AG04450 (cell line): ENCODE data around the gene NOC2L. TPM values are rescaled to one million over a fixed set of nuclear protein-coding genes. Genes with fewer than 3 reads are reported as not detected.
"Not testable (repeated sequence)": the region's sequence is repeated elsewhere in the genome, so short reads cannot be mapped to it uniquely, and the experiment has no call there.

Experiments
- CTCF ChIA-PET: fragments of 300-600, 350-600 bp; formaldehyde crosslinking; extraction: SDS; loops from one replicate; lab custom pipeline; 2022; ENCODE audit warnings: antibody characterized with exemption, inconsistent platforms; lab: Charles Lee
- POLR2A ChIA-PET: fragments of 350-600 bp; formaldehyde crosslinking; extraction: SDS; loops from one replicate; lab custom pipeline; 2021; ENCODE audit warnings: antibody characterized with exemption, inconsistent platforms; lab: Yijun Ruan, JAX
- DNase-seq: peaks from one replicate; pipeline ENCODE4 v3.0.0-alpha.2; 2011; ENCODE audit warnings: low read depth, low spot score
- H3K27ac ChIP-seq: one replicate; pipeline ENCODE4 v1.5.1; 2012; ENCODE audit warnings: low read depth, low read length, control low read depth
- H3K27me3 ChIP-seq: one replicate; pipeline ENCODE4 v1.6.0; 2012; ENCODE audit warnings: low read length; ENCODE audit not compliant: control insufficient read depth, insufficient read depth
- H3K4me3 ChIP-seq: 2 replicates; pipeline ENCODE4 v1.5.1; 2011; ENCODE audit warnings: mild to moderate bottlenecking, low read depth, low read length, control low read depth
- H3K9me3 ChIP-seq: 2 replicates; pipeline ENCODE4 v1.5.1; 2012; ENCODE audit warnings: low read length; ENCODE audit not compliant: control insufficient read depth, insufficient read depth
- CTCF ChIP-seq: IDR thresholded peaks from 2 replicates; pipeline ENCODE4 v1.5.1; 2011; ENCODE audit warnings: low read depth, low read length, control low read depth, inconsistent platforms
- polyA plus RNA-seq: library from polyadenylated mRNA; depleted of rRNA; stranded (reverse); fragments of >200 nt; gene quantifications from 2 replicates; pipeline ENCODE4 v1.2.3, GENCODE V29; 2011; rRNA removed
- small RNA-seq: library from RNA; depleted of rRNA; stranded (forward); fragments of <200 nt; gene quantifications from one replicate; pipeline ENCODE3, GENCODE V24; 2012; ENCODE audit warnings: low read depth; ENCODE audit not compliant: insufficient read length

Gene NOC2L
- polyA plus RNA-seq, 1 experiment = 36.1 TPM

- Histone ChIP-seq H3K9me3 (no peaks in the 10 kb centered on the region; the same call in 1 of the 2 replicates), H3K27ac (no peak overlapping the region), H3K4me3 (no peak overlapping the region), H3K27me3 (peaks cover 6% of the 10 kb centered on the region)
- no peak for TF ChIP-seq CTCF
- ChIA-PET CTCF (no interaction called here), POLR2A (no interaction called here)
- DNase-seq = no peak
Observed at GRCh38 chr1:899636-900317, 59.3 kb downstream of the NOC2L start.

GRCh38 chr1:897951-898350 lies 61.1 kb downstream of the NOC2L start:
- CTCF ChIA-PET = interaction anchor here (1.0 kb wide), 1 partner anchor 29 kb away, joined by 3 read pairs; no protein-coding TSS in a partner anchor
- DNase-seq, H3K27me3 ChIP-seq, H3K4me3 ChIP-seq, H3K9me3 ChIP-seq, POLR2A ChIA-PET, H3K27ac ChIP-seq: not testable (repeated sequence)

GRCh38 chr1:897226-897625 lies 61.8 kb downstream of the NOC2L start:
- TF ChIP-seq CTCF = no peak
- H3K4me3 ChIP-seq = no peak overlapping the region
- no peak overlapping the region for H3K27ac ChIP-seq
- ChIA-PET CTCF (interaction anchor here (1.0 kb wide), 1 partner anchor 28 kb away, joined by 3 read pairs; no protein-coding TSS in a partner anchor), POLR2A (no interaction called here)
- DNase-seq = no peak
- H3K27me3 ChIP-seq = peaks cover 6% of the 10 kb centered on the region
- H3K9me3 ChIP-seq = no peaks in the 10 kb centered on the region

Small RNA genes within 50 kb of the gene (small RNA-seq; reads per million reads assigned to genes)
- gene AL645608.3 = not detected
- not detected for gene AL645608.4

Other genes with a start within 250 kb of the NOC2L start
- gene SAMD11, start 35.3 kb downstream of the NOC2L start, polyA plus RNA-seq = 1.6 and 2.1 TPM in 2 replicates
- gene KLHL17, start 1.3 kb upstream of the NOC2L start, polyA plus RNA-seq = 5.5 and 9.7 TPM in 2 replicates
- 0.06 and 0.15 TPM in 2 replicates for gene PLEKHN1, start 7.2 kb upstream of the NOC2L start, polyA plus RNA-seq
- not detected in 2 replicates for gene PERM1, start 22.8 kb upstream of the NOC2L start, polyA plus RNA-seq
- gene HES4, start 40.8 kb upstream of the NOC2L start, polyA plus RNA-seq = 0.68 and 0.76 TPM in 2 replicates
- 22.4 and 36.0 TPM in 2 replicates for gene ISG15, start 54.2 kb upstream of the NOC2L start, polyA plus RNA-seq
- 28.3 and 37.4 TPM in 2 replicates for gene AGRN, start 60.9 kb upstream of the NOC2L start, polyA plus RNA-seq
- not detected in 2 replicates for gene RNF223, start 115.0 kb upstream of the NOC2L start, polyA plus RNA-seq
- 2.3 and 3.2 TPM in 2 replicates for gene C1orf159, start 156.8 kb upstream of the NOC2L start, polyA plus RNA-seq
- not detected in 2 replicates for gene TTLL10, start 214.6 kb upstream of the NOC2L start, polyA plus RNA-seq
- 1.0 and 2.1 TPM in 2 replicates for gene TNFRSF18, start 247.3 kb upstream of the NOC2L start, polyA plus RNA-seq